ENCODE data around the gene ABHD8. TPM values are rescaled to one million over a fixed set of nuclear protein-coding genes. Genes with fewer than 3 reads are reported as not detected.

Gene ABHD8
- polyA plus RNA-seq, 1 experiment, result 6.1 TPM

- H3K9me3 ChIP-seq (ENCODE audit: control insufficient read depth, insufficient read depth, low read length), result peaks cover 4% of the 10 kb centered on the region; the same call in 1 of the 2 replicates
Measured at GRCh38 chr19:17309198-17309964, 6.2 kb upstream of the ABHD8 start, which contains the start of gene DDA1. Gene DDA1, plus strand, starts transcription at chr19:17309563. Its CDS starts 92 bp downstream, at chr19:17309655.

GRCh38 chr19:17307876-17308377 is 4.7 kb upstream of the ABHD8 start:
- ChIA-PET POLR2A (interaction anchor here (0.8 kb wide), 1 partner anchor 15 kb away, joined by 4 read pairs; no protein-coding TSS in a partner anchor), CTCF (interaction anchor here (0.7 kb wide), 1 partner anchor 547 kb away, joined by 3 read pairs; no protein-coding TSS in a partner anchor)
- no peak overlapping the region for H3K4me3 ChIP-seq (ENCODE audit: low read depth, low read length)
- no peaks in the 10 kb centered on the region for H3K27me3 ChIP-seq (ENCODE audit: control insufficient read depth, insufficient read depth, low read length)
- DNase-seq (ENCODE audit: low read depth, low spot score), result no peak
- TF ChIP-seq CTCF (IDR thresholded peaks at IDR 0.05; ENCODE audit: low read depth, low read length), result no peak
- H3K27ac ChIP-seq (ENCODE audit: low read depth, low read length), result no peak overlapping the region
- H3K9me3 ChIP-seq (ENCODE audit: control insufficient read depth, insufficient read depth, low read length), result peaks cover 4% of the 10 kb centered on the region; the same call in 1 of the 2 replicates

More at GRCh38 chr19:17309198-17309964, 6.2 kb upstream of the ABHD8 start, which contains the start of gene DDA1:
- Histone ChIP-seq H3K4me3 (ENCODE audit: low read depth, low read length) (peak within 1 kb of the TSS; percentile 88), H3K27me3 (ENCODE audit: control insufficient read depth, insufficient read depth, low read length) (no peaks in the 10 kb centered on the region), H3K27ac (ENCODE audit: low read depth, low read length) (peak within 1 kb of the TSS; percentile 31)
- no peak for TF ChIP-seq CTCF (IDR thresholded peaks at IDR 0.05; ENCODE audit: low read depth, low read length)
- ChIA-PET CTCF (interaction anchor here (0.6 to 1.3 kb wide), 2 partner anchors 36 to 538 kb away, joined by 3 to 14 read pairs; no protein-coding TSS in a partner anchor), POLR2A (interaction anchor here (0.5 to 1.2 kb wide), 9 partner anchors 8 to 1553 kb away, joined by 3 to 13 read pairs (median 4); partner anchors contain the start of genes ANO8 and MVB12A)
- DNase-seq (ENCODE audit: low read depth, low spot score), result peak; percentile 99

GRCh38 chr19:17306285-17306714 is 3.1 kb upstream of the ABHD8 start:
- Histone ChIP-seq H3K27ac (ENCODE audit: low read depth, low read length) (peak overlapping the region; percentile 77), H3K27me3 (ENCODE audit: control insufficient read depth, insufficient read depth, low read length) (no peaks in the 10 kb centered on the region), H3K4me3 (ENCODE audit: low read depth, low read length) (peak overlapping the region; percentile 81), H3K9me3 (ENCODE audit: control insufficient read depth, insufficient read depth, low read length) (peaks cover 4% of the 10 kb centered on the region; the same call in 1 of the 2 replicates)
- no peak for DNase-seq (ENCODE audit: low read depth, low spot score)
- TF ChIP-seq CTCF (IDR thresholded peaks at IDR 0.05; ENCODE audit: low read depth, low read length), result no peak
- ChIA-PET CTCF (interaction anchor here (1.0 to 2.1 kb wide), 2 partner anchors 24 to 84 kb away, joined by 4 to 5 read pairs; no protein-coding TSS in a partner anchor), POLR2A (interaction anchor here (0.5 to 0.6 kb wide), 2 partner anchors 21 to 740 kb away, joined by 4 to 6 read pairs; no protein-coding TSS in a partner anchor)

- ChIA-PET POLR2A (interaction anchor here (0.5 to 2.0 kb wide), 8 partner anchors 13 to 1107 kb away, joined by 3 to 11 read pairs (median 4); no protein-coding TSS in a partner anchor), CTCF (interaction anchor here (0.7 to 3.6 kb wide), 9 partner anchors 9 to 138 kb away, joined by 3 to 16 read pairs (median 4); partner anchors contain the start of gene ANKLE1)
- no peaks in the 10 kb centered on the region for H3K27me3 ChIP-seq (ENCODE audit: control insufficient read depth, insufficient read depth, low read length)
- H3K9me3 ChIP-seq (ENCODE audit: control insufficient read depth, insufficient read depth, low read length), result peaks cover 4% of the 10 kb centered on the region; the same call in 1 of the 2 replicates
- H3K4me3 ChIP-seq (ENCODE audit: low read depth, low read length), result peak within 1 kb of the TSS; percentile 81
- peak; percentile 82 for TF ChIP-seq CTCF (IDR thresholded peaks at IDR 0.05; ENCODE audit: low read depth, low read length)
- DNase-seq (ENCODE audit: low read depth, low spot score), result peak; percentile 99
- peak within 1 kb of the TSS; percentile 77 for H3K27ac ChIP-seq (ENCODE audit: low read depth, low read length)
Measured at GRCh38 chr19:17305517-17306284, 2.5 kb upstream of the ABHD8 start, which contains the start of gene MRPL34. Gene MRPL34, plus strand, starts transcription at chr19:17305872. Its CDS starts 21 bp downstream, at chr19:17305893.
